GM12874 (cell line): ENCODE results near the gene MED9.

Experiments used
- CTCF ChIP-seq: IDR thresholded peaks from 2 replicates; pipeline ENCODE4 v1.5.1; 2011; ENCODE audit warnings: low read depth, mild to moderate bottlenecking, control low read depth, low read length, moderate library complexity; ENCODE audit not compliant: insufficient read depth

MED9 gene

GRCh38 chr17:17457680-17458079 lies 19.1 kb upstream of the MED9 start:
- TF ChIP-seq CTCF, result no peak

GRCh38 chr17:17460038-17460437 lies 16.8 kb upstream of the MED9 start:
- TF ChIP-seq CTCF, result no peak

- TF ChIP-seq CTCF, result no peak
Observed at GRCh38 chr17:17462048-17462824, 14.6 kb upstream of the MED9 start.

GRCh38 chr17:17463821-17464220 lies 13.0 kb upstream of the MED9 start:
- TF ChIP-seq CTCF, result no peak

GRCh38 chr17:17466511-17466910 lies 10.3 kb upstream of the MED9 start:
- no peak for TF ChIP-seq CTCF

GRCh38 chr17:17467016-17467415 lies 9.8 kb upstream of the MED9 start:
- no peak for TF ChIP-seq CTCF

- no peak for TF ChIP-seq CTCF
Observed at GRCh38 chr17:17467720-17468119, 9.1 kb upstream of the MED9 start.
